Activated CD4-positive, alpha-beta T cell treated with anti-CD3 and anti-CD28 coated beads, Interleukin-2, amount 50 U/mL, for 1 hour (primary cell): ENCODE measurements around the gene EXOC8.

Experiments
- DNase-seq: peaks from one replicate; pipeline ENCODE4 v3.0.0-alpha.2; 2020

The EXOC8 gene

GRCh38 chr1:231311720-231312431 lies 25.8 kb downstream of the EXOC8 start:
- no peak for DNase-seq

GRCh38 chr1:231310391-231310934 lies 27.2 kb downstream of the EXOC8 start:
- no peak for DNase-seq

GRCh38 chr1:231301990-231302389 lies 35.7 kb downstream of the EXOC8 start:
- no peak for DNase-seq

GRCh38 chr1:231295938-231296337 lies 41.7 kb downstream of the EXOC8 start:
- no peak for DNase-seq

GRCh38 chr1:231286603-231287002 lies 51.0 kb downstream of the EXOC8 start:
- no peak for DNase-seq

- no peak for DNase-seq
Measured at GRCh38 chr1:231284441-231284840, 53.2 kb downstream of the EXOC8 start.
